ENCODE measurements around the gene HABP4.

Gene HABP4

DNA sequence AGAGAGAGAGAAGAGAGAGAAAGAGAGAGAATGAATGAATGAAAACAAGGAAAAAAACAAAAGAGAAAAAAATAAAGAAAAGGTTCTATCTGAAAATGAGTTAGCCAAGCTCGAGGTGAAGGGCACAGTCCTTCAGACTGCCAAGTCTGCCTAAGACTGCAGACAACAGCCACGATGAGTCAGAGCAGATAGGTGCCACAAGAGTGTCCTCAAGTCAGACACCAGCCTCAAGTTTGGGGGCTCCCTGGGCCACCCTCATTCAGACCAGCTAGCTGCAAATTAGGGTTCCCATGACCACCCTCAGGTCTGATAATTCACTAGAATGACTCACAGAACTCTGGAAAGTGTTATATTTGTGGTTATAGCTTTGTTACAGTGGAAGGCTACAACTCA lies 13.9 kb upstream of the HABP4 start:
- no peak for DNase-seq

DNA sequence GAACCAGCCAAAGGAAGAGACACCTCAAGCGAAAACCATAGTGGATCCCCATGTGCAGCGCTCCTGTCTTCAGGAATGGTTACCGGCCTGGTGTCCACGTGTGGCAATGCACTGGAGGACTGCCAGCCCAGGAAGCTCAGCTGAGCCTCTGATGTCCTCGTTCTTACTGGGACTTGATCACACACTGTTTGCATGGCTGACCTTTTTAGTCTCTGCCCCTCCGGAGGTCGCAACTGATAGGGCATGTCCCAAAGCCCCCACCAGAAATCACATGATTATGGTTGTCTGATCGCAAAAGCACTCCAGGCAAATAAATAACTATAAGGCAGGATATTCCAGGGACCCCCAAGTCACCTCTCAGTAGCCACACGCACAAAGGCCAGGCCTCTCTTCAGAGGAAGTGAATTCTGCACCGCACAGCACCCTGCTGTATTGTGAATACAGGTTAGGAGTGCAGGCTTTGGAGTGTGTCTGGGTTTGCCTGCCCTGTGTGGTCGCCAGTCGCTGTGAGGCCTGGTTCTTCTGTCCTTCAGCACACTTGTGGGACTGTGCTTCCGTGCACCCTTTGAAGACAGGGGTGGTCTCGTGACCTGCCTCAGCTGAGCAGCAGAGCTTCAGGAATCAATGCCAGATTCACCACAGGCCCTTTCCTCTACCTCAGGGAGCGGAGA lies 13.4 kb upstream of the HABP4 start:
- DNase-seq, result no peak

DNA sequence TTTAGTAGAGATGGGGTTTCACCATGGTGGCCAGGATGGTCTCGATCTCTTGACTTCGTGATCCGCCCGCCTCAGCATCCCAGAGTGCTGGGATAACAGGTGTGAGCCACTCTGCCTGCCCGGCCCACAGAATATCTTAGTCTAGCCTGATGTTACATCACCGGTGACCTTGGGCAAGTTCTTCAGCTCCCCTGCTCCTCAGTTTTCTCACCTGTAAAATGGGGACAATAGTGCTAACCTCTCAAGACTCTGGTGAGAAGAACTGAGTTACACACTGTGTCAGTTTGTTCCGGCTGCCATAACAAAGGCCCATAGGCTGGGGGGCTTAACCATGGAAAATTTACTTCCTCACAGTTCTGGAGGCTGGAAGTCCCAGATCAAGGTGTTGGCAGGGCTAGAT lies 12.5 kb upstream of the HABP4 start:
- DNase-seq, result no peak

DNA sequence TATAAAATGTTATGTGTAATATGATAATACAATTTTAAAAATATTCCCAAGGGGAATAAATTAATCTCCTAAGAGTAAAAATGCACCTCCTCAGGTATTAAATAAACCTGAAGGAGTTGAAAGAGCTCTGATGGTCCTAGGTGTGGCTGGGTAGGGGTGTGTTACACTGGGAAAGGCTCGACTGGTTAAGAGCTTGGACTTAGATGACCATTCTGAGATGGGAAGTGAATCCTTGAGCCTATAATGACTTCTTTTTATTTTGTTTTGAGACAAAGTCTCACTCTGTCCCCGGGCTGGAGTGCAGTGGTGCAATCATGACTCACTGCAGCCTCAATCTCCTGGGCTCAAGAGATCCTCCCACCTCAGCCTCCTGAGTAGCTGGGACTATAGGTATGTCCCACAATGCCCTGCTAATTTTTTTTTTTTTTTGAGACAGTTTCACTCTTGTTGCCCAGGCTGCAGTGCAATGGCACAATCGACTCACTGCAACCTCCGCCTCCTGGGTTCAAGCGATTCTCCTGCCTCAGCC lies 9.2 kb upstream of the HABP4 start:
- DNase-seq, result no peak

DNA sequence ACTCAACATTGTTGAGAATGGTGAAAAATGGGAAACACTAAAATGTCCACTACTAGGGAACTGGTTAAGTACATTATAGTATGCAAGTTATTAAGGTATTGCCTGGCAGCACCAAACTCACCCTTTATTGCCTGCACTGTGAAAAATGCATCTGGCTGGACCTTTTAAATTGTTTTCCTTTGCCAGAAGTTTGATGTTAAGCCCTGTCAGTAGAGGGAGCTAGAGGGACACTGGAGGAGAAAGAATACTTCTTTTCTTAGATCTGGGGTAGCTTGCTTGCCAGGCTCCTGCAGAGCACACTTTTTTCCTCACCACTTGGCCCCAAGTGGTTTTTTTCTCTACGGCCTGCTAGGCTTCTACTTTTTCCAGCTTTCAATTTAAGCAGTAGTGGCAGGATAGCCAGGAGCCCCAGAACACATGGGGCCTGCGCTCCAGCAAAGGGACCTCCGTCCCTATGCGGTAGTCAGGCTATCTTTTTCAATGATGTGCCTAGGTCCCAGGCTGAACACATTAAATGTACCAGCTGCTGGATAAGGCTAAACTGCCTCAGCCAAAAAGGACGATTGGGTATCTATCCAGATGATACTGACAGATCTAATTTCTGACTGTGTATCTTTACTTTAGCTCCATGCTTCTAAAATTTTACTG lies 8.0 kb upstream of the HABP4 start:
- DNase-seq, result no peak

DNA sequence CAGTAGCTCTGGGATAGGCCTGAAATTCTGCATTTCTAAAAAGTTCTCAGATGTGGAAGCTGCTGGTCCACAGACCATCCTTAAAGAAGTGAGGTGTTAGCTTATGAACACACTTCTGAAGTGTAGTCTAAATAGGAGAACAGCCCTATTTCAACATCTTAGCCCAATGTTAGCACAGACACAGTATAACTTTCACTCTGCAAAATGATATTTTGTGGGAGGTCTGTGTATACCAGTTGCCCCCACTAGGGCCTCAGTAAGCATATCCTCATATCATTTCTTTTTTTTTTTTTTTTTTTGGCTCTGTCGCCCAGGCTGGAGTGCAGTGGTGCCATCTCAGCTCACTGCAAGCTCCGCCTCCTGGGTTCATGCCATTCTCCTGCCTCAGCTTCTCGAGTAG lies 7.5 kb upstream of the HABP4 start:
- DNase-seq, result no peak

DNA sequence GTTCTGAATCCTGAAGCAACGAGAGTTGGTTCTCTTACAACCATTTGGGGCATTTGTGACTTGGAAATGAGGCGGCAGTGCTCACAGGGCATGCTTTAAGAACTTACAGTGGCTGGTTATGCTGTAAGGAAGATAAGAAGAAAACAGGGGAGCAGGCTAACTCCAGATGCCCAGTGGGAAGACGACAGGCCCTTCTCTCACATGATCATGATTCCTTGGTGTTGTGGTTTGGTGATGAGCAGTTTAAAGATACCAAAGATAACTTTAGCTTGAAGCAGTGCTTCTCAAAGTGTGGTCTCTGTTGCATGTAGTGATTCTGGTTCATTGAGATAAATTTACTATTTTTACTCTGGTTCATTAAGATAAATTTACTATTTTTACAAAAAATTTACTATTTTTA lies 2.6 kb upstream of the HABP4 start:
- no peak for DNase-seq

DNA sequence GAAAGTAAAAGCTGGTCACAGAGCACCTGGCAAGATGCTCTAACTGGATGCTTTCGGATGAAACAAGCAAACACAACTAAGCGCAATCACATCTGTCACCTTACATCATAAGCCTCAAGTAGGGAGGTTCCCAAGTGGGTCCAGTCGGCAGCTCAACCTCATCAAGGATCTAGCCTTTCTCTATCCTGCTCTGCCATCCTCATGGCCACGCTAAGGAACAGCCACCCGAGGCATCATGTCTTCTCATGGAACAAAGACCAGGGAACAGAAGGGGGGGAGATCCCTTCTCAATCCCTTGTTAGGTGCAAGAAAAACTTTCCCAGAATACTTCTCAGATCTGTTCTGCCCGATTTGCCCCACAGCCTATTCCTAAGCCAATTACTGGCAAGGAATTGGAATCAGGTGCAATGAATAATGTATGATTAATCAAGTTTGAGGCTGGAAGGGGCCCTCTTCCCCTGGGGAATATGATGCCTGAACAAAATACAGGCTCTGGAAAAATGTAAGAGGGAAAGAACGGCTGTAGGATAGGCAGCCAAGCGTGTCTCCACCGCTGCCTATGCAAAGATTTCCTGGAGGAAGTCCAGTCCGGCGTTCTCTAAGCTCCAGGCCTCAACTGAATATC lies 1.3 kb upstream of the HABP4 start:
- no peak for DNase-seq

DNA sequence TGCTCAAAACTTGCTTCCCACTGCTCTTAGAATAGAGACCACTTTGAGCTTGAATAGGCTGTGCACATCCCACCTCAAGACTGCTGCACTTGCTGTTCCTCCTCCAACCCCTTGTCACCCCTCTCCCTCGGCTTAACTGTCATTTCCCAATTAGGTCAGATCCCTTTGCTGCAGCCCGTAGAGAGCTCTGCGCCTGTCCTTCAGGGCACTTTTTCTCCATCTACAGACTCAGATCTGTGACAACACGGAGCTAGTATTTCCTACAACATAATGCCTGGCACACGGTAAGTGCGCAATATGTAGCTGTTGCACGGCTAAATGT lies 485 bp upstream of the HABP4 start:
- no peak for DNase-seq

DNA sequence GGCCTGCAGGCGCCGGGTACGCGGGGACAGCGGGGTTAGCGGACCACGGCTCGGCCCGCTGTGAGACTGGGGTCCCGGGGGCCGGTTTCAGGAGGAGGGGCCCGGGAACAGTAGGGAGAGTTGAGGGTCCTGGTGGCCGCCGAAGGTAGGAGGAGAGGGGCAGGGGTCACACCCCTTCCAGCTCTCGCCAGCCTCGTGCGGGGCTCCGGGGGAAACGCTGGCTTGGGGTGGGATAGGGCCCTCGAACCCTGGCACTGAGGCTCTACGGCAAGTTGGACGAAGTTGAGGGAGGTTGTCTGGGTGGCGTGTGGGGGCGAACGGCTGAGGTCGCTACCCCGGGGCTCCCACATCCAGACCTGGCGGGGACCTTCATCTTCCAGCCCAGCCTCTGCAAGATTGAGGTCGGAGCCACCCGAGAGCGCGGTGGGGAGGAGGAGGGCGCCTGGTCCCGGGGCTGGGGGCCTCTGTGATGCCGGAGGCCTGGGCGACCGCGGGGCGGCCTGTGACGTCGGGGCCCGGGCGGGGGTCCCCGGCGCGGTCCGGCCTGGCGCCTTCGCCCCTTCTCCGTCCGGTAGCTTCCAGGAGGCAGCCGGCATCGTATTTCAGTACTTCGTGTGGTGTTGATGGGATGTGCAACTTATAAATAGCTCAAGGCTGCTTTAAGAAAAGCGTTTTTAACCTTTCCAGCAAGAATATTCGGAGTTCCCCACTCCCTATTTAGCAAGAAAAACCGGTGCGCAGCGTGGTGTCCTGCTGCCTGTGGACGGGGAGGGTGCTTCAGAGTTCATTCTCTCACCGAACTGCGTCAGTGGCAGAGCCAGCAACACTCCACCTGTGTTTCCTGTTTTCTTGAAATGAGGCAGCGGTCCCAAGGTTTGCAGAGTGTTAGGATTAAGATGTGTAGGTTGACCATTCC lies 902 bp downstream of the HABP4 start:
- DNase-seq, result no peak

DNA sequence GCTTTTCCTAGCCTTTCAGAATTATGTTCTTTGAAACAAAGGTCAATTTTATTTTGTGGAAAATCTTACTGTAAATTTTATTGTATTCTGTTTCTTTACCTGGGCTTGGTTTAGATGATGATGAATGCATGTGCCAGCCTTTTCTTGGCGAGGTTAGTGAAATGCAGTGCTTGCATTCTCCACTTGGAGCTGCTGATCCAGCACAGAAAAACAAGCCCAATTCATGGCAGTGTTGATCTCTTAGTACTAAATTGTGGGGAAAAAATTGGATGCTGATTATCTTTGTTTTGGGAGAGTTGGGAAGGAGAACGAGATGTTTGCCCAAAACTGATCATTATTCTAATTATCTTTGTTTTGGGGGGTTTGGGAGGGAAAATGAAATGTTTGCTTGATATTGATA lies 3.7 kb downstream of the HABP4 start:
- no peak for DNase-seq

DNA sequence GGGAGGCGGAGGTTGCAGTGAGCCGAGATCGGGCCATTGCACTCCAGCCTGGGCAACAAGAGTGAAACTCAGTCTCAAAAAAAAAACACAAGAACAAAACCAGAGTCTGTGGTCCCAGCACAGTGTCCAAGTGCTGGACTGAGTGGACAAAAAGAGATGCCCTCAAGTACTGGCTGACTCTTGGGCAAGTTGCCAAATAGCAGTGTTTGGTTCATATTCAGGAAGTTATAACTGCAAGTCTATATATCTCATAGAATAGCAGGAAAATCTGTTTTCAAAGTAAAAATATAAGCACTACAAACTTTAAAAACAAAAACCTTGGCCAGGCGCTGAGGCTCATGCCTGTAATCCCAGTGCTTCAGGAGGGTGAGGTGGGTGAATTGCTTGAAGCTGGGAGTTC lies 7.3 kb downstream of the HABP4 start:
- no peak for DNase-seq

DNA sequence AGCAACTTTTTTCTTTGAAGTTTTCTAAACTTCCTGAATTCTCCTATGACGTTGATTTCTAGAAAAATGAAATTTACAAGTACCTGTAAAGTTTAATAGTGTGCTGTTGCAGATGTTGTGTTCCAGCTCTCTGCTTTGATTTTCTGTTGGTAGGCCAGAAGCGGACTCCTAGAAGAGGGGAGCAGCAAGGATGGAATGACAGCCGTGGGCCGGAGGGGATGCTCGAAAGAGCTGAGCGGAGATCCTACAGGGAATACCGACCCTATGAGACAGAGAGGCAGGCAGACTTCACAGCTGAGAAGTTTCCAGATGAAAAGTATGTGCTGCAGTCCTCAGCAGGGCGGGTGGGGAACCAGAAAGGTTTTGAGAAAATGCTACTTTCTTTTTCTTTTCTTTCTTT lies 8.3 kb downstream of the HABP4 start:
- DNase-seq, result no peak

DNA sequence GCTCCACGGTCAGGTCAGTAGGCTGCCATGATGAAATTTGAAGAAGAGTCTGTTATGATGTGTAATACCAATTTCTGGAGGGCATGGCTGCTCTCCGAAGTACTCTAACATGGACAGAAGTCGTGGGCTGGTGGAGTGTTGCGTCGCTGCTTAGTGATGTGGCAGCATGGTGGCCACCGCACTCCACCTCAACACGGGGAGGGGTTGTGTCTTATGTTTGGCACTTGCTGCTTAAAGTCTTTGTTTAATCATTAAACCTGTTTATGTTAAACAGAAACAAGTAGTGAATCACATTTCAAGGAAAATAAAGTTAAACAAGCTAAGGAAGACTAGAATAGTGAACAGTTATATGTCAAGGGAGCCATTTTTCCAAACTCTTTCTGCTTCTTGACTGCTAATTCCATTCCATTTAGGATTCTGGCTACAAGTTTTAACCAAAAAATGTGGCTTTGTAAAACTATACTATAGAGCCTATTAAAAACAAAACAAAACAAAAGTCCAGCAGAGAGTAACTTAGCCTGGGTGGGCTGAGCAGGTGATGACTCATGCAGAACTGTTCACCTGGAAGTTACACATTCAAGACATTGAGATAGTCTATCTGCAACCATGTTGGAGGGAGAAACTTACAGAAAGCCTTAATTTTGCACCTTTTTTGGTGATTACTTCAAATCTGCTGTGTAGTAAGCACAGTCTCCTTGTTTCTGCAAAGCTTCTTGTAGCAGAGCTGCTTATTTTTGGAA lies 9.5 kb downstream of the HABP4 start:
- DNase-seq, result no peak

DNA sequence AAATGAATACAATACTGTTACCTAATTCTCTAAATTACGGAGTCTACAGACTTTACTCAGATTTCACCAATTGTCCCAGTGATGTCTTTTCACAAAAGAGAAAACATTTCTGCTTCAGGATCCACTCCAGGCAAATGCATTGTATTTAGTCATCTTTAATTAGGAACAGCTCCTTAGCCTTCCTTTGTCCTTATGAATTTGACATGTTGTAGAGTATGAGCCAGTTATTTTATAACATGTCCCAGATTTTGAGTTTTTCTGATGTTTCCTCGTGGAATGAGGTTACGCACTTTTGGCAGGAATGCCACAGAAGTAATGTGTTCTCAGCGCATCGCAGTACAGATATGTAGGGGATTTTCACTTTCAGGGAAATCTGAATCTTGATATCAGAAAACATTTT lies 10.5 kb downstream of the HABP4 start:
- no peak for DNase-seq

DNA sequence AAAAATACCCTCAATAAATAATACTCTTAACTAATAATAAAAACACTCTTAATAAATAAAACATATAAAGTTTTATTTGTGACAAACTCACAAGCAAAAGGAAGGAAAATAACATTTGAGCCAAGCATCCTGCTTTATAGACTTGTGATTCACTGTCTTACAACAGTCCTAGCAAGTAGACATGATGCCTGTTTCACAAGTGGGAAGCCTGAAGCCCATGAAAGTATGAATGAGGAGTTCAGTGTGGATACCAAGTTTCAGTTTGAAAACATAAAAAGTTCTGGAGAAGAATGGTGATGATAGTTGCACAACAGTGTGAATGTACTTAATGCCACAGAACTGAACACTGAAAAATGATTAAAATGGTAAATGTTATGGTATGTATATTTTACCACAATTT lies 10.9 kb downstream of the HABP4 start:
- no peak for DNase-seq

DNA sequence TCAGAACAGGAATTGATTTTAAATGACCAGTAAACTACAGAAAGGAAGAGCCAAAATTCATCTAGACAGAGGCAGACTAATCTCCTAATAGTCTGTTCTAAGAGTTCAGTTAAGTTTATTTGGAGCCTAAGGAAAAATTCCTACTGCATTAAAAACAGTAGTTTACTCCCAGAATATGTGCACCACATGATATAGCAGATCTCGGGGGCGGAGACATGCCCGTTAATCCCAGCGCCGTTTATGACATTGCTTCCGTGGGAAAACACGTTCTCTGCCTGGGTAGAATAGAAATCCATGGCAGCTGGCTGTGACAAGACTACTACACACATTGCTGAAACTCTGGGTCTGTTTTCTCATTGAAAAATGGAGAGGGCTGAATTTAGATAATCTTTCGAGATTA lies 11.4 kb downstream of the HABP4 start:
- DNase-seq, result no peak

DNA sequence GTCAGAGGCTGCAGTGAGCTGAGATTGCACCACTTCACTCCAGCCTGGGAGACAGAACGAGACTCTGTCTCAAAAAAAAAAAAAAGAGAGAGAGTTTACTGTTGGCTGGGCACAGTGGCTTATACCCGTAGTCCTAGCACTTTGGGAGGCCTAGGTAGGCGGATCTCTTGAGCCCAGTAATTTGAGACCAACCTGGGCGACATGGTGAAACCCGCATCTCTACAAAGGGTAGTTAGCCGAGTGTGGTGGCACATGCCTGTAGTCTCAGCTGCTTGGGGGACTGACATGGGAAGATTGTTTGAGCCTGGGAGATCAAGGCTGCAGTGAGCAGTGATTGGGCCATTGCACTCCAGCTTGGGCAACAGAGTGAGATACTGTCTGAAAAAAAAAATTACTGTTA lies 12.6 kb downstream of the HABP4 start:
- DNase-seq, result no peak

DNA sequence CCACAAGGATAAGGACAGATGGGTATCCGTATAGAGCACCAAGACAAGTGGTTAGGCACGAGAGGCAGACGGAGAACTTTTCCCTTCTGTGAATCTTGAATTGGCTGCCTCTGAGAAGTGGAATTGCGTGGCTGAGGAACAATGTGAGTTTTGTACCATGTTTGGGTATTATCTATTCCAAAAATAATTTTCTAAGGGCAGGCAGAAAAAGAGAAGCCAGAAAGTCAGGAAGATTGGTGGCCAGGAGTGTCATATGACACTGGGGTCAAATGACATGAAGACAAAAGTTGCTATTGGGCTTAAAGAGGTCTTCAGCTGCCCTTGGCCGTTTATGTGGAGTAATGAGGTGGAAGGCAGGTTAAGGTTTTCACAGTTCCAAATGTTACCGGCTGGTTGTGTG lies 14.5 kb downstream of the HABP4 start:
- DNase-seq, result no peak

DNA sequence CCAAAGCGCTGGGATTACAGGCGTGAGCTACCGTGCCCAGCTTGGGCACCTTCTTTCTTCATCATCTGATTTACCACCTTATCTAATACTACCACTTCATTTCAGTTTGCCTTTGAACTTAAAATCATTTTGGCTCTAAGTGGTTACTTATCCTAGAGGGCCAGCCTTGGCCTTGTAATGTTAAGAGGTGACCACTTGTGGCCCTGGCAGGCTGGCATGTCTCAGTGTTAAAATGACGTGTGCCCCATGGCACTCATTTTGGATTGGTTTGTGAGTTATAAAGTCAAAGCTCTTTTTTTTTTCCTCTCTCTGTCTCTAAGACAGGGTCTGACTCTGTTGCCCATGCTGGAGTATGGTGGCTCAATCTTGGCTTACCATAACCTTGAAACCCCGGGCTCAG lies 17.8 kb downstream of the HABP4 start:
- DNase-seq, result no peak

DNA sequence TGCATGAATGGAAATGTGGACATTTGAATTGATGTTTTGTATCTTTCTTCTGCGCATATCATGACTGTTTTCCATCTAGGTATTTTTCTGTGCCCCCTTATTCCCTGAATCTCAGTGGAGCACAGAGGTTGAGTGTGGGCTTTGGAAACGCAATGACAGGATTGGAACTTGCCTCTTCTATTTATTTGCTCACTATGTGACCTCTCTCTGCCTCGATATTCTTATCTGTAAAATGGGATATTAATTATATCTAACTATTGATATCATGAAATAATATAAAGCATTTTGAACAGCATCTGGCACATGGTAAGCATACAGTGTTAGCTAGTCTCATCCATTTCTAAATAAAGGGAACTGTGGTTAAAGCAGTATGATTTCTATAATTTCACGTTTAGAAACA lies 26.0 kb downstream of the HABP4 start:
- no peak for DNase-seq

DNA sequence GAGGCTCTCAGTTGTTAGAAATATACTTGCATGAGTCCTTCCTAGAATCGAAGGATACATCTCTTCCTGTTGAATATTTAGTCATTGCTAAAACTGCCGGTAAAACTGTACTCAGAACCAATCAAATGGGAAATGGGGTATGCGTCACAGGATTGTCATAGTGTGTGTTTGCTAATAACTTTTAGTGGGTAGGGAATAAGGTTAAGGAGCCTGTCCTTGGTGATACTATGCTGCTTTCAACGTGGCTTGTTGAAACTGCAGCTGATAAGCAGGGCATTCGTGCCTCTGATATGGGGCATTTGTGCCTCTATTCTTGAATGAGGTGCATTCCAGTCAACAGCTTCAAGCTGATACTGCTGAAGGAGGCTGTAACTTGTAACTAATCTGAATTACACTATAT lies 26.6 kb downstream of the HABP4 start:
- DNase-seq, result no peak

DNA sequence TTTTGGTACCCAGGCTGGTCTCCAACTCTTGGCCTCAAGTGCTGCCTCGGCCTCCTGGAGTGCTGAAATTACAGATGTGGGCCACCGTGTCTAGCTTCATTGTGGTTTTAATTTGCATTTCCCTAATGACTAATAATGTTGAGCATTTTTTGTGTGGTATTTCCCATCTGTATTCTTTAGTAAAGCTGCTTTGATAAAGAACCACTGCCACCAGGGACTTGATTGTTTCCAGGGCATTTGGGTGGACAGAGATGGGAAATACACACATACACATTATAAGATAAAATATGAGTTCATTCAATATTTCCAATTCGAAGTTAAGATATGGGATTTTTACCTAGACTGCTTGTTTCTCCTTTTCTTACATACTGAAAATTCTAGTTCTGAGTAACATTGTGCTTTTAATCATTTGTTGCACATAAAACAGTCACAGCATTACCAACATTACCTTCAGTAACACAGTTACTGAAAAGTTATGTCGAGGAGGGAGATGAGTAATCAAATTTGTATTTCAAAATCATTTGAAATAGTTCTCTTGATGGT lies 28.9 kb downstream of the HABP4 start:
- no peak for DNase-seq
